BLaER1 (cell line): ENCODE data around the gene IER3IP1.

Source experiments
- H3K27ac ChIP-seq: shearing (Covaris generic); formaldehyde crosslinking; 2 replicates; pipeline ENCODE4 v1.8.1; 2022
- H3K27me3 ChIP-seq: shearing (Covaris generic); formaldehyde crosslinking; 2 replicates; pipeline ENCODE4 v1.8.1; 2022
- H3K36me3 ChIP-seq: shearing (Covaris generic); formaldehyde crosslinking; 2 replicates; pipeline ENCODE4 v1.8.1; 2022
- H3K4me1 ChIP-seq: shearing (Covaris generic); formaldehyde crosslinking; 2 replicates; pipeline ENCODE4 v1.8.1; 2022
- H3K4me2 ChIP-seq: shearing (Covaris generic); formaldehyde crosslinking; 2 replicates; pipeline ENCODE4 v1.8.1; 2022
- H3K4me3 ChIP-seq: shearing (Covaris generic); formaldehyde crosslinking; 2 replicates; pipeline ENCODE4 v1.8.1; 2022
- H3K9ac ChIP-seq: shearing (Covaris generic); formaldehyde crosslinking; 2 replicates; pipeline ENCODE4 v1.8.1; 2022
- H3K9me3 ChIP-seq: shearing (Covaris generic); formaldehyde crosslinking; 2 replicates; pipeline ENCODE4 v1.8.1; 2022
- H4K20me1 ChIP-seq: shearing (Covaris generic); formaldehyde crosslinking; 2 replicates; pipeline ENCODE4 v1.8.1; 2022
- Cebpa-rat ChIP-seq: shearing (Covaris generic); IDR thresholded peaks from 2 replicates; pipeline ENCODE4 v1.8.1; 2022

Gene IER3IP1

DNA sequence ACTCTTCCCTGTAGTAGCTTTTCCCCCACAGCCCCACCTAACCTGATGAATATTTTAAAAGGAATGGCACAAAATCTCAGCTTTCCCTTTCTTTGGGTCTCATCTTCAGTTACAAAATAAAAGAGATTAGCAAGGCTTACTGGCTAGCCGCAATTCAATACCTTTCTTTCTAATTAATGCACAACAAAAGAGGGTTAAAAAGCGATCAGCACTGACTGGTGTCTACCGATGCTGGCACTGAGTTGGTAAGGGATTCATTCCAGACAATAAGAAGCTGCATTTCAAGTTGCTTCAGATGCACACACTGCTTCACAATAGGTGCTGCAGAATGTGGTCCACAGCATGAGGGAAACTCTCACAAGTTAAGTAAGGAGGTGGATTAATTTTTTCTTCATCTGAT, 67.8 kb downstream of the IER3IP1 start:
- Histone ChIP-seq H3K4me1 (no peaks in the 10 kb centered on the region), H3K9ac (no peak overlapping the region), H3K9me3 (no peaks in the 10 kb centered on the region), H3K27ac (no peak overlapping the region), H4K20me1 (no peaks in the 10 kb centered on the region), H3K4me3 (no peak overlapping the region), H3K27me3 (no peaks in the 10 kb centered on the region), H3K36me3 (peaks cover 89% of the 10 kb centered on the region), H3K4me2 (no peak overlapping the region)
- TF ChIP-seq Cebpa-rat: no peak
